ENCODE results near the gene TIE1.
A peak's percentile ranks its signal among the peaks of the same experiment; 100 is the strongest.

TIE1 gene

GRCh38 chr1:43288058-43288784 is 12.6 kb upstream of the TIE1 start:
- no peak overlapping the region for H3K18ac ChIP-seq (ENCODE audit: low read length)
- H4K91ac ChIP-seq (ENCODE audit: low read depth, low read length), result no peak overlapping the region
- WGBS (ENCODE audit: extremely low coverage, insufficient coverage, insufficient read length), result no CpG with 5 or more reads among the region's 9 CpGs
- H2BK120ac ChIP-seq (ENCODE audit: insufficient read depth, low read length, poor library complexity), result no peak overlapping the region
- no peak overlapping the region for H3K4me2 ChIP-seq (ENCODE audit: low read length)
- no peak overlapping the region for H4K8ac ChIP-seq (ENCODE audit: low read depth, low read length)
- no peaks in the 10 kb centered on the region for H3K79me1 ChIP-seq (ENCODE audit: low read length)
- H2AFZ ChIP-seq (ENCODE audit: insufficient read depth, low read length, poor library complexity), result no peak overlapping the region
- peaks cover 4 to 10% of the 10 kb centered on the region in 2 experiments for H3K4me1 ChIP-seq (ENCODE audit: control insufficient read depth in 1 of 2, insufficient read depth in 2 of 2, low read length in 2 of 2)
- no peak overlapping the region for H2BK5ac ChIP-seq (ENCODE audit: low read depth, low read length, poor library complexity)
- peak in 1 of 2 donors; percentile 64 for DNase-seq
- H3K9me3 ChIP-seq (ENCODE audit: insufficient read depth, low read depth, low read length), result no peaks in the 10 kb centered on the region
- no peaks in the 10 kb centered on the region for H3K36me3 ChIP-seq (ENCODE audit: control insufficient read depth in 1 of 2, insufficient read depth in 2 of 2, low read length in 2 of 2)
- no peak overlapping the region for H3K23ac ChIP-seq (ENCODE audit: low read length)
- H3K14ac ChIP-seq (ENCODE audit: low read length), result no peak overlapping the region
- H2BK12ac ChIP-seq (ENCODE audit: low read length), result no peak overlapping the region
- H2AK5ac ChIP-seq (ENCODE audit: low read length), result no peak overlapping the region
- no peak overlapping the region for H3K4me3 ChIP-seq (ENCODE audit: low read depth, low read length)
- no peak overlapping the region for H3K4ac ChIP-seq (ENCODE audit: low read depth, low read length)
- H3K9ac ChIP-seq (ENCODE audit: low read length), result no peak overlapping the region
- H4K12ac ChIP-seq (ENCODE audit: low read depth, low read length), result no peak overlapping the region
- no peak overlapping the region for H3K27ac ChIP-seq (ENCODE audit: low read depth, low read length)
- no peaks in the 10 kb centered on the region for H3K79me2 ChIP-seq (ENCODE audit: control insufficient read depth, insufficient read depth, low read length, poor library complexity)
- no peaks in the 10 kb centered on the region for H3K27me3 ChIP-seq (ENCODE audit: insufficient read depth, low read length)

GRCh38 chr1:43288785-43289706 is 11.7 kb upstream of the TIE1 start:
- no peak overlapping the region for H2BK12ac ChIP-seq (ENCODE audit: low read length)
- no peak overlapping the region for H2AFZ ChIP-seq (ENCODE audit: insufficient read depth, low read length, poor library complexity)
- DNase-seq, result no peak
- no peak overlapping the region for H3K9ac ChIP-seq (ENCODE audit: low read length)
- no peak overlapping the region for H3K23ac ChIP-seq (ENCODE audit: low read length)
- no CpG with 5 or more reads among the region's 12 CpGs for WGBS (ENCODE audit: extremely low coverage, insufficient coverage, insufficient read length)
- no peaks in the 10 kb centered on the region for H3K79me1 ChIP-seq (ENCODE audit: low read length)
- no peak overlapping the region for H3K14ac ChIP-seq (ENCODE audit: low read length)
- H3K18ac ChIP-seq (ENCODE audit: low read length), result no peak overlapping the region
- H2BK120ac ChIP-seq (ENCODE audit: insufficient read depth, low read length, poor library complexity), result no peak overlapping the region
- H3K27me3 ChIP-seq (ENCODE audit: insufficient read depth, low read length), result no peaks in the 10 kb centered on the region
- no peak overlapping the region for H4K91ac ChIP-seq (ENCODE audit: low read depth, low read length)
- no peak overlapping the region for H3K27ac ChIP-seq (ENCODE audit: low read depth, low read length)
- H4K8ac ChIP-seq (ENCODE audit: low read depth, low read length), result no peak overlapping the region
- H2BK5ac ChIP-seq (ENCODE audit: low read depth, low read length, poor library complexity), result no peak overlapping the region
- no peaks in the 10 kb centered on the region for H3K79me2 ChIP-seq (ENCODE audit: control insufficient read depth, insufficient read depth, low read length, poor library complexity)
- H4K12ac ChIP-seq (ENCODE audit: low read depth, low read length), result no peak overlapping the region
- H3K9me3 ChIP-seq (ENCODE audit: insufficient read depth, low read depth, low read length), result no peaks in the 10 kb centered on the region
- H3K4me2 ChIP-seq (ENCODE audit: low read length), result no peak overlapping the region
- no peaks in the 10 kb centered on the region for H3K36me3 ChIP-seq (ENCODE audit: control insufficient read depth in 1 of 2, insufficient read depth in 2 of 2, low read length in 2 of 2)
- peaks cover 4 to 10% of the 10 kb centered on the region in 2 experiments for H3K4me1 ChIP-seq (ENCODE audit: control insufficient read depth in 1 of 2, insufficient read depth in 2 of 2, low read length in 2 of 2)
- no peak overlapping the region for H3K4me3 ChIP-seq (ENCODE audit: low read depth, low read length)
- no peak overlapping the region for H2AK5ac ChIP-seq (ENCODE audit: low read length)
- no peak overlapping the region for H3K4ac ChIP-seq (ENCODE audit: low read depth, low read length)

- DNase-seq, result peak in 1 of 2 donors; percentile 58
- Histone ChIP-seq H3K27ac (ENCODE audit: low read depth, low read length) (no peak overlapping the region), H2BK12ac (ENCODE audit: low read length) (no peak overlapping the region), H2BK5ac (ENCODE audit: low read depth, low read length, poor library complexity) (no peak overlapping the region), H3K4me1 (ENCODE audit: control insufficient read depth in 1 of 2, insufficient read depth in 2 of 2, low read length in 2 of 2) (no peaks in the 10 kb centered on the region), H3K27me3 (ENCODE audit: insufficient read depth, low read length) (no peaks in the 10 kb centered on the region), H3K4me2 (ENCODE audit: low read length) (no peak overlapping the region), H3K9ac (ENCODE audit: low read length) (no peak overlapping the region), H4K91ac (ENCODE audit: low read depth, low read length) (no peak overlapping the region), H3K79me2 (ENCODE audit: control insufficient read depth, insufficient read depth, low read length, poor library complexity) (no peaks in the 10 kb centered on the region), H3K23ac (ENCODE audit: low read length) (no peak overlapping the region), H2BK120ac (ENCODE audit: insufficient read depth, low read length, poor library complexity) (no peak overlapping the region), H2AFZ (ENCODE audit: insufficient read depth, low read length, poor library complexity) (no peak overlapping the region), H3K14ac (ENCODE audit: low read length) (no peak overlapping the region), H3K9me3 (ENCODE audit: insufficient read depth, low read depth, low read length) (no peaks in the 10 kb centered on the region), H3K4ac (ENCODE audit: low read depth, low read length) (no peak overlapping the region), H3K79me1 (ENCODE audit: low read length) (no peaks in the 10 kb centered on the region), H4K8ac (ENCODE audit: low read depth, low read length) (no peak overlapping the region), H3K36me3 (ENCODE audit: control insufficient read depth in 1 of 2, insufficient read depth in 2 of 2, low read length in 2 of 2) (no peaks in the 10 kb centered on the region), H4K12ac (ENCODE audit: low read depth, low read length) (no peak overlapping the region), H3K18ac (ENCODE audit: low read length) (no peak overlapping the region), H3K4me3 (ENCODE audit: low read depth, low read length) (no peak overlapping the region), H2AK5ac (ENCODE audit: low read length) (no peak overlapping the region)
- no CpG with 5 or more reads among the region's 7 CpGs for WGBS (ENCODE audit: extremely low coverage, insufficient coverage, insufficient read length)
These were observed 8.6 kb upstream of the TIE1 start for GRCh38 chr1:43292216-43292615.

- Histone ChIP-seq H3K79me2 (ENCODE audit: control insufficient read depth, insufficient read depth, low read length, poor library complexity) (no peaks in the 10 kb centered on the region), H3K9me3 (ENCODE audit: insufficient read depth, low read depth, low read length) (no peaks in the 10 kb centered on the region), H3K14ac (ENCODE audit: low read length) (no peak overlapping the region), H3K4me1 (ENCODE audit: control insufficient read depth in 1 of 2, insufficient read depth in 2 of 2, low read length in 2 of 2) (no peaks in the 10 kb centered on the region), H2BK120ac (ENCODE audit: insufficient read depth, low read length, poor library complexity) (no peak overlapping the region), H3K18ac (ENCODE audit: low read length) (no peak overlapping the region), H3K36me3 (ENCODE audit: control insufficient read depth in 1 of 2, insufficient read depth in 2 of 2, low read length in 2 of 2) (no peaks in the 10 kb centered on the region), H2BK5ac (ENCODE audit: low read depth, low read length, poor library complexity) (no peak overlapping the region), H4K91ac (ENCODE audit: low read depth, low read length) (no peak overlapping the region), H3K4me2 (ENCODE audit: low read length) (no peak overlapping the region), H3K23ac (ENCODE audit: low read length) (no peak overlapping the region), H3K9ac (ENCODE audit: low read length) (no peak overlapping the region), H4K8ac (ENCODE audit: low read depth, low read length) (no peak overlapping the region), H4K12ac (ENCODE audit: low read depth, low read length) (no peak overlapping the region), H3K27ac (ENCODE audit: low read depth, low read length) (no peak overlapping the region), H2AK5ac (ENCODE audit: low read length) (no peak overlapping the region), H3K4me3 (ENCODE audit: low read depth, low read length) (no peak overlapping the region), H3K27me3 (ENCODE audit: insufficient read depth, low read length) (no peaks in the 10 kb centered on the region), H3K79me1 (ENCODE audit: low read length) (no peaks in the 10 kb centered on the region), H3K4ac (ENCODE audit: low read depth, low read length) (no peak overlapping the region), H2AFZ (ENCODE audit: insufficient read depth, low read length, poor library complexity) (no peak overlapping the region), H2BK12ac (ENCODE audit: low read length) (no peak overlapping the region)
- DNase-seq, result no peak
- no CpG with 5 or more reads among the region's 5 CpGs for WGBS (ENCODE audit: extremely low coverage, insufficient coverage, insufficient read length)
These were observed 8.1 kb upstream of the TIE1 start for GRCh38 chr1:43292679-43293078.
